SK-N-SH treated with all-trans-retinoic acid at 6 μM for 48 hours (cell line): ENCODE measurements around the gene WDR20.

Experiments used
- SNAI2 ChIP-seq: fragments of 250-450 bp; sonication (Bioruptor Pico); IDR thresholded peaks from 2 replicates; pipeline ENCODE4 v1.5.0; 2020; ENCODE audit warnings: mild to moderate bottlenecking, moderate library complexity
- ZC3H10 ChIP-seq: fragments of 250-450 bp; sonication (Bioruptor Pico); IDR thresholded peaks from 2 replicates; pipeline ENCODE4 v1.5.1; 2021; ENCODE audit warnings: mild to moderate bottlenecking, moderate library complexity

GRCh38 chr14:102236026-102236425 is 96.3 kb downstream of the WDR20 start:
- no peak for TF ChIP-seq SNAI2 (CRISPR knock-in tag)
- no peak for TF ChIP-seq ZC3H10
